Amniotic epithelial cell (primary cell): ENCODE measurements around the gene HERPUD2.
A peak's percentile ranks its signal among the peaks of the same experiment; 100 is the strongest.
"Not testable (repeated sequence)": the region's sequence is repeated elsewhere in the genome, so short reads cannot be mapped to it uniquely, and the experiment has no call there.

Experiments
- DNase-seq: peaks from one replicate; pipeline ENCODE4 v3.0.0-alpha.2; 2010; ENCODE audit warnings: low read depth

HERPUD2 gene

DNA sequence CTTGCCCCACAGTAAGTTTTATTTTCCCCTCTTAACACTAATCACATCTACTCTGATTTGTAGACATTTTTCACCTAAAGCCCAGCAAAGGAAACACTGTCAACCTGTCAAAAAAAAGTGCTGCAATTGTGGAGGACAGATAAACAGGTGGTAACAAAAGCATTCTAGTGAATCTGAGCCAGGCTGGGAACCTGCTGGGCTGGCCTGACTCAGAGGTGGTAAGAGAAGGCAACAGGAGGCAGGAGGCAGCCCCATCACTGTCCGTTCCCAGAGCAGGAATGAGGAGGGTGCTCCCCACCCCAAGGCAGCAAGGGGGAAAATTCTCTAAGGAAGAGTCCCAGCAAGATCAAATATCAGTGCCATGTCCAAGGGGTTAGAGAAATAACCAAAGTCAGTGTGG lies 19.5 kb upstream of the HERPUD2 start:
- DNase-seq, result no peak

DNA sequence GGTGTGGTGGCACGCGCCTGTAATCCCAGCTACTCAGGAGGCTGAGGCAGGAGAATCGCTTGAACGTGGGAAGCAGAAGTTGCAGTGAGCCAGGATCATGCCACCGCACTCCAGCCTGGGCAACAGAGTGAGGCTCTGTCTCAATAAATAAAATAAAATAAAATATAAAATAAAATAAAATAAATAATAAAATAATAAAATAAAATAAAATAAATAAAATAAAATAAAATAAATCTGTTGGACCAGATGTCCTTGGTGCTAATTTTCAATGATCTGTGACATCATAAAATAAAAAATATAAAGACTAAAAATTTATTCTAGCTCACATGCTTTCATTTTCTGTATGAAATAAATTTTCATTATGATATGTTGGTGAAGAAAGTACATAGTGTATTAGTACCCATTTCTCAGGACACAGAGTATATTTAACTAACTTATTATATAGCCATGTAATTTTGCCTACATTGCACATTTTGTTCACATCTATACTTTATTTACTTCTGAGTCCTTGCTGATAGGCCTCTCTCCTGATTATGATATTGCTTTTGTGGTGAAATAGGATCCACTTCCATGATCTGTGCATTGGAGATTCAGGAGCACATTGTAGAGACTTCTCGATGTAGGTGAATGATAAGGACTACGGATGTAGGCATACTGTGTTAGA lies 17.8 kb upstream of the HERPUD2 start:
- DNase-seq, result no peak

DNA sequence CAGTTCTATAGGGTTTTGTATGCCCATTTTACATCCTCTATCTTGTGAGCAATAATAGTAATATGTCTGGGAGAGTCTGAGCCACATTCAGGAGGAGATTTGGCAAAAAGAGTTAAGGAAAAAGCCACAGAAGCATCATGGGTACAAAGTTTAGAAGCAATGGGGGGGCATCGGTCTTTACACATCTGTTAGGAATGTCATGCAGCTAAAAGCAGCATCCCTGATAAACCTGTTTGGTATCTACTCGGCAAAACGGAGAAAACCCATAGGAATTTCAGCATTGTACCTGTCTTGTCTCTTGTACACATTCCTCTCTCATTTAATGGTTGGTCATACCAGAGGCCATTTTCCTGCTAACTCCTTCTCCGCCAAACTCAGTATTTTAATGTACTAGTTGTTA lies 12.5 kb upstream of the HERPUD2 start:
- DNase-seq, result peak; percentile 86

DNA sequence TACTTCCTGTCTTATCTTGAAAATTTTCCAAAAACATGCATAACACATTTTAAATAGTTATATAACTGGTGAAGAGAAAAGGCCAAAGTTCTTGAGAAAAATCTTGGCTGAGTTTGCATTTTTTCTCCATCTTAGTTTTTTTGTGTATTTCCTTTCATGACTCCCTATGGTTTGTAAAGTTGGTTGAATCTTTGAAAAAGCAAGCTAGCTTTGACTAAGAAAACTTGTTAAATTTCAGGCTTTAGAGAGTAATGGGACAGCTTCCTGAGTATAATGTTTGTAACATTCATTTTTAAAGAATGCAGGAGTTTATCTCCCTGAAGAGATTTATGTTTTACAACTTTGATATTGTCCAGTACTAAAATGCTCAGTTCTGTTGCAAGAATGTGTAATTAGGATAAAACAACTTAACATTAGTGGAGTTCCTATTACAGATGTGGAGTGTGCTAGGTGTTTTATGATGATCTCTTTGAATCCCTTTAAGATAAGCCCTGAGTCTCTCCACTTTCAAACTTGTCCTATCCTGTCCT lies 11.1 kb upstream of the HERPUD2 start:
- DNase-seq, result peak; percentile 92

DNA sequence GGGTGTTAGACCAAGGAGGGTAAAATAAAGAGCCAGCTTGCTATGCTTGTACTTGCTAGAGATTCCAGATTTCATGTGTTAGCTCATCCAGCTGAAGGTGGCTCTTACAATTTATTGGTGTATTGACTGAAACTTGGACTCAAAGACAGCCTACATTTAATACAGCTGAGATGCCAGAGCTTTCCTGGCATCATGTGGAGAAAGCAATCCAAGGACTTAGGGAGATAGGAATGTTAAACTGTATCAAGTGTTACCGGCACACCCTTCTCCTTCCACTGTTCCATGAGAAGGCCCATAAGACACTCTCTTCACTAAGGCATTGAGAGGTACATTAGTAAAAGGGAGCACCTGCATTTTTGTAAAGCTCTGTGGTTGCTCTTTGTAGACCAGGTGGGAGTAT lies 9.3 kb upstream of the HERPUD2 start:
- no peak for DNase-seq

DNA sequence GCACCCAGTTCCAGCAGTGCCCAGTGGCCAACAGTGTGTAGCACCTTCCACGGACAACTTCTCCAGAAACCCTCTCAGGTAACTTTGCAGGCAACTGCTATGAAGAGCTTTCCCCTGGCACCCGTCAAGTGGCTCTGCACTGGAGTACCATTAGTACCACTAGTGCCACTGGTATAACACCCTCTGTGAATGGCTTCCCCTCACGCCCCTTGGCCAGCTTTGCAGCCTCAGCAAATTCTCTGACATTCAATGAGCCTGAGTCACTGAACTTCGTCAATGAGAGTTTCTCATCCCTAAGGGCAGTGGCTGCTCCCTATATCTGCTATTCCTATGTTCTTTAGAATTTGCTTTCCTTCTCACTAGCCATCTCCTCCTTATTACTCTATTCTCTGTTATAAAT lies 7.6 kb upstream of the HERPUD2 start:
- DNase-seq, result no peak

DNA sequence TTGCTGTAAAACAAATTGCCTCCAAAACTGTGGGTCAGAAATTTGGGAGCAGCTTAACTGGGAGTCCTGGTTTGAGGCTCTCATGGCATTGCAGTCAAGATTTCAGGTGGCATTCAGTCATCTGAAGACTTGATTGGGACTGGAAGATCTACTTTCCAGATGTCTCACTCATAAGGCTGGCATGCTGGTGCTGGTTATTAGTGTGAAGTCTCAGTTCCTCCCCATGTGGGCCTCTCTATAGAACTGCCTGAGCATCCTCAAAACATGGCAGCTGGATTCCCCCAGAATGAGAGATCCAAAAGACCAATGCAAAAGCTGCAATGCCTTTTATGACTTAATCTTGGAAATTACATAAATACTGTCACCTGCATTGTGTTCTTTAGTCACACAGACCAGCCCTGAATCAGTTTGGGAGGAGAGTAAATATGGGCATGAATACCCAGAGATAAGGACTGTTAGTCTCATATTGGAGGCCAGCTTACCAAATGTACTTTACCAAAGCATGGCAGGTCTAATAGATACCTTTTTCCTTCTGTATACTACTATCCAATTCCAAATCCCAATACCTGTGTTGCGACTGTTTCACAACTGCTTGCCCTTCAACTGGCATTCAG lies 6.5 kb upstream of the HERPUD2 start:
- no peak for DNase-seq

DNA sequence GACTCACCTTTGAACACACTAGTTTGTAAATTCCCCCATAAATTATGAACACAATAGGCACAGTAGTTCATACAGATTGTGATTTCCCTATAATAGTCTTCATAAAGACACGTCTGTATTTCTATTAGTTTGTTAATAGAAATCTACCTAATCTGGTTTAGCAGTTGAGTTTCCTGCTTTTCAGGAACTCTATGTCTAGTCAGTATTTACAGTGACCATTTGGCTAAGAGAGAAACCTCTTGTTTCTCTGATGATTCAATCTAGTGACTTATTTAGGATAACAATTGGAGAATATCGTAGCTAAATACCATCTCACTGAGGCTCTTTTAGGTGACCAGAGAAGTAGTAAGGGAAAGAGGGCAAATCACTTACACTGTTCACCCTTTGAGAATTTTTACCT lies 5.9 kb upstream of the HERPUD2 start:
- DNase-seq, result no peak

DNA sequence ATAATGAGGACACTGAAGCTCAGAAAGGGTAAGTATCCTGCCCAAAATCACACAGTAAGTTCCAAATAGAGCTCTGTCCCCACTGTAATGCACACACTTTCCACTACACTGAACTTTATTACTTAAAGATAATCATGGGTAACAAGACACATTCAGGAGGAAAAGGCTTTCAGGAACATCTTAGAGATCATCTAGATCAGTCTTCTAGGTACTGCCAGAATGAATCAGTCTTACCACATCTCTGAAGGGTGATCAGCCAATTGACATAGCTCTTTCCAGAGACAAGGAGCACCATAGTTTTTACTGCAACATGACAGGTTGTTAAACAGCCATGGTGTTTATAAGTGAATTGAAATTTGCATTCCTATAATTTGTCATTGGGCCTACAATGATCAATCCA lies 5.4 kb upstream of the HERPUD2 start:
- no peak for DNase-seq

DNA sequence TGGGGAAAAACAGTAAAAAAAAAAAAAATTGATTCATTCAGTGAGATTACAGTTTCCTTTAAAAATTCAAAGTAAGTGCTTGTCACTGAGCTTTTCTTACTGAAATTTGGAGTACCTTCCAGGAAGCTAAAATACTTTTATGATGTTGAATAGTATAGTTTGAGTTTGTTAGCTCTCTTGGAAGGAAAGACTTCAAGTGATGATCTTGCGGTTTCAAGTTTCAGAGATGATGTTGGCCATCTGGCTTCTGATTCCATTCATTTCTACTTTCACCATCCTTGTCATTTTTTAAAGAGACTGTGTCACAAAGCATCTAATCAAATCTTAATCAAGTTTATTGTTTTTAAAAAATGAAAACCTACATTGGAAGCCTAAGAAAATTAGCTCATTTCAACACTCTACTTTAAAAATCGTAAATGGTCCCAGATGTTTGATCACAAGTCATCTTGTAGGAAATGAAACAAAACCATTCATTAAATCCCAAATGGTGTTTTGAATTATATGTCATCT lies 4.9 kb upstream of the HERPUD2 start:
- no peak for DNase-seq

DNA sequence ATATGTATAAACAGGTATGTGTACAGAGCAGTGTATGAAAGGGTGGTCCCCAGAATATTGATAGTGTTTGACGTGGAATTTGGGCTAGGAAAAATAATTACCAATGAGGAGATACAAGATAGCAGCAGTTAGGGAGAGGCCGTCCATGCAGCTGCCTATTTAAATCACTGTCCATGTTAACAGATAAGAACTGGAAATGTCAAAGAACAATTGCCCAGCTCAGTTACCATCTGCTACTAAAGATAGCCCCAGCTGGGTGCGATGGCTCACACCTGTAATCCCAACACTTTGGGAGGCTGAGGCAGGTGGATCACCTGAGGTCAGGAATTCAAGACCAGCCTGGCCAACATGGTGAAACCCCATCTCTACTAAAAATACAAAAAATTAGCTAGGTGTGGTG lies 3.4 kb upstream of the HERPUD2 start:
- not testable (repeated sequence) for DNase-seq

DNA sequence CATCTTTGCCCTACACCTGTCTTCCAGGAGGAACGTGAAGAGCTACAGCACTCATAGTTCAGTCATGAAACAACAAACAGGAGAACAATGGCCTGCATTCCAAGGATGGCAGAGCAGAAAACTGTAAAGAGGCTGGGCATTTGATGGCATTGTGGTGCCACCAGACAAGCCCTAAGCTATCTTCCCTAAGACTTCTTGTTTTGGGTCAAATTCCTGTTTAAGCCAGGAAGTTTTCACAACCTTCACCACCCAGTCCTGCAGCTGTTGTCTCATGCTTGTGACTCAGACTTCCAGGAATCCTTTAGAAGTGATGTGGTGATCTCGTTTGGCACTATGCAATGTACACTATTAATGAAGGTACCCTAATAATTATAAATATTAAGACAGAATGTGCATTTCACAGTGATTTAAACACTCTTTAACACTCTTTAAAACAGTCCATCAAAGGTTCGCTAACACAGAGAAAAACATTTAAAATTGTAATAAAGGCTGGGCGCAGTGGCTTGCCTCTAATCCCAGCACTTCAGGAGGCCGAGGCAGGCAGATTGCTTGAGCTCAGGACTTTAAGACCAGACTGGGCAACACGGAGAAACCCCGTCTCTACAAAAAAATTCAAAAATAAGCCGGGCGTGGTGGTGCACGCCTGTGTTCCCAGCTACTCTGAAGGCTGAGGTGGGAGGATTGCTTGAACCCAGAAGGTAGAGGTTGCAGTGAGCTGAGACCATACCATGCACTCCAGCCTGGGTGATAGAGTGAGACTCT lies 2.7 kb upstream of the HERPUD2 start:
- peak; percentile 91 for DNase-seq

DNA sequence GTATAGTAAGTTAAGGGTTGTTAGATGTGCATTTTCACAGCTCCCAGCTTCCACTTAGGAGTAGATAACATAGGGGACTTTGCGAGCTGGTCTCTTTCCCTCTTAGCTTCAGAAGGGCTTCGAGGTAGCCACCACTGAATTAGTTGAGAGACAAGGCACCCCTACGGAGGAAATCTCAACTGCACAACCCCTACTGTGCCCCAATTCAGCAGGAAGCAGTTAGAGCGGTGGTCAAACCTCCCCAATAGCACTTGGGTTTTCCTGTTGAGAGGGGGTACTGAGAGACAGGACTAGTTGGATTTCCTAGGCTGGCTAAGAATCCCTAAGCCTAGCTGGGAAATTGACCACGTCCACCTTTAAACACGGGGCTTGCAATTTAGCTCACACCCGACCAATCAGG lies 1.1 kb upstream of the HERPUD2 start:
- no peak for DNase-seq

DNA sequence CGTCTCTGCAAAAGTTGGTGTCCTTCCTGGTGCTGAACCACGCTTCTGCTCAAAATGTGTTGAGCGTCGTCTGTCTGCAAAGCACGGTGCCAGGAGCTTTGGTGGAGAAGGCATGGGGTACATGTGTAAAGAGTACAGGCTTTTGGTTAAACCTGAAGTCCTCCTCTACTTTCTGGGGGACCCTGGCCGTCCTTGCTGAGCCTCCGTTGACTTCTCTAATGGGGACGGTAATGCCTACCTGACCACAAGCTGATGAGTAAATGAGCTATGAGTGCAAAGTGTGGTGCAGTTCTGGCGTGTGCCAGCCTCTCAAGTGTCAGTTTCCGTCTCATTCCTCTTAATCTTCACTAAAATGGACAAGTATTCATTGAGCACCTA lies 527 bp upstream of the HERPUD2 start:
- DNase-seq, result no peak

DNA sequence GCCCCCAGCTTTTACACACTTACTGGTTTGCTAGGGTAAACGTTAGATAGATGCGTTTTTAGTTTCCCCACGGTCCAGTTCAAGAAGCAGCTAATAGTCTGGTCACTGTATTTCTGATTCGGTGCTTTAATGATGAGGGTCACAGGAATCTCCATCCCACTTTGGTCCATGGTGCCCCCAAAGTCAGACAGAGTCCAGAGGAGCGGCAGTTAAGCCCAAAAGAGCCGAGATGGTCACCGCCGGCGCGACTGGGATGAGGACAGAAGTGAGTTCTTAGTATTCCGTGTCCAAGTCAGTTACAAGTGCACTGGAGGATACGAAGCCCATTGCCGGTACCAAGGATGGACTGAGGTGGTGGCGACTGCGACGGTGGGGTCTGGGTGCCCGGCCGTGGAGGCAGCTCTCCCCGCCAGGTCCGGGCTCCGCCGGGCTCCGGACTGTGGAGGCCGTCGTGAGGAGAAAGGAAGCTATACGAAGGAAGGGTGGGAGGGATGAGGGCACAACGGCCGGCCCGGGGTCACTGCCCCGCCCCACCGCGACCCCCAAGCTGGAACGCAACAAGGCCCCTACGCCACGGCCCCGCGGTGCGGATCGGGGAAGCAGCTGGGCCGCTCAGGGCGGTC lies 663 bp downstream of the HERPUD2 start:
- DNase-seq, result no peak

DNA sequence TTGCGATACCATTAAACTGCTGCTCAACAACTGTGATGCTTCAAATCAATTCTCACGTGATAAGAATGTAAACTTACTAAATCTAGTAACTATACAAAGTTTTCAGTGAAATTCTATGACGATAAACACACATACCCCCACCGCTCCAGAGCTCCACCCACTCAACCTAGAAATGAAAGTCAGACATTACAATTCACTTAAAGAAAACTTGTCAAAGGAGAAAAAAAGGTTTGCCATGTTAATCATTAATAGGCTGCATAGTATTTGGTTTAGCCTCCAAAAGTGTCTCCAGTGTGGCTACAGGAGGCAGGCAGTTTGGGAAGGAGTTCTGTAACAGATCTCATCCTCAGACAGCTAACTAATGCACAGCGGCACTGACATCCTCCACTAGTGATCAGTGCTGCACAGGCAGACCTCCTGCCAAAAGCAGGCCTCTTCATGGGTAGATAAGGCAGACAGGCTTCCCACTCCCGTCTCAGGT lies 3.1 kb downstream of the HERPUD2 start:
- DNase-seq, result peak; percentile 46

DNA sequence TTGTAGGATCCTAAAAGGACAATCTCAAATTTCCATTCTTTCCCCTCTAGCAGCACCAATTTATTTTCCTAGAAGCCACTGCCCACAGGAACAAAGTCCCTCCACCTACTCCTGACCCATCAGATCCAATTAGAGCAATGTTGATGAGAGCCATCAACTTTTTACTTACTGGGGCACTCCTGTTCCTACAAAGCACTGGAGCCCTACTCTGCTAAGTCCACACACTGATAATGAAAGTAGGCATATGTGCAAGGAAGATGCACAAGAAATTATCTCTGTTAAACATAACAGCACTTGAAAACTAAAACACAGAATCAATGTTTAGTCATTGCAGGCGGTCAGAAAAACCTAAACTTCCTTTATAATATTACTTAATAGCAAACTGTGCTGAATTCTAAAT lies 3.6 kb downstream of the HERPUD2 start:
- no peak for DNase-seq

DNA sequence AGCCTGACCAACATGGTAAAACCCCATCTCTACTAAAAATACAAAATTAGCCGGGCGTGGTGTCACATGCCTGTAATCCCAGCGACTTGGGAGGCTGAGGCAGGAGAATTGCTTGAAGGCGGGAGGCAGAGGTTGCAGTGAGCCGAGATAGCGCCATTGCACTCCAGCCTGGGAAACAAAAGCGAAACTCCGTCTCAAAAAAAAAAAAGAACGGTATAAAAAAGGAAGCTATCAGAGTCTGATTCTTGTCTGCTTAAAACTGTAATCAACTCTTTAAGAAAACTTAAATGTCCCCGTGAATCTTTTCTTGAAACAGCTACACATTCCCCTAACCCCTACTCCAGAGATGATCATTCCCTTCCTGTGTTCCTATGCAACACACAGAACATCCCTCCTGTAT lies 4.3 kb downstream of the HERPUD2 start:
- DNase-seq, result not testable (repeated sequence)

DNA sequence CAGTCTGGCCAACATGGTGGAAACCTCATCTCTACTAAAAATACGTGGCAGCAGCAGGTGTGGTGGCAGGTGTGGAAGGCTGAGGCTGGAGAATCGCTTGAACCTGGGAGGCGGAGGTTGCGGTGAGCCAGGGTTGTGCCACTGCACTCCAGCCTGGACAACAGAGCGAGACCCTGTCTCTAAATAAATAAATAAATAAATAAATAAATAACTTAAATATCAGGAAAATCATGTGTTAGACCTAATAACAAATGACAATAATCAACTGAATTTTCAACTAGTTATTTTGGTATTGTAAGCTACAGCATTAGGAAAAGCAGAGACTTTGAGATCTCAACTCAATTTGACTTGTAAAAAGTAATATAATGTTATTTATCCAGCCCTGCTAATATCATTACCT lies 9.2 kb downstream of the HERPUD2 start:
- no peak for DNase-seq

DNA sequence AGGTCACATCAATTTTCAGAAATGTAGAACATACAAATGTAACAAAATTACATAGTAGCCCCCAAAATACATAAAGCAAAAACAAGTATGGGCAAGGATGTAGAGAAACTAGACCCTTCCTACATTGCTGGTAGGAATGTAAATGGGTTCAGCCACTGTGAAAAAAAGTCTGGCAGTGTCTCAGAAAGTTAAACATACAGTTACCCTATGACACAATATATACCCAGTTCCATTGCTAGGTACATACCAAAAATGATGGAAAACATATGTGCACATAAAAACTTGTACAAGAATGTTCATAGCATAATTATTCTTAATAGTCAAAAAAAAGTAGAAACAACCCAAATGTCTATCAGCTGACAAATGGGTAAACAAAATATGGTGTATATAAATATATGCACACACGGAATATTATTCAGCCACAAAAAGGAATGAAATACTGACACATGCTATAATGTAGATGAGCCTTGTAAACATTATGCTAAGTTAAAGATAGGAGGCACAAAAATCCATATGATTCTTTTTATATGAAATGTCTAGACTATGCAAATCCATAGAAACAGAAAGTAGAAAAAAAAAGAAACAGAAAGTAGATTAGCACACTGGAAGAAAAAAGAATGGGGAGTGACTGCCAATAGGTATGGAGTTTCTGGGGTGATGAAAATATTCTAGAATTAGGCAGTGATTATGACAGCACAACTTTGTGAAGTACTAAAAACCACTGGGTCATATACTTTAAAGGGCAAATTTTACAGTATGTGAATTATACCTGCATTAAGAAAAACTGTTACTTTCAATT lies 13.5 kb downstream of the HERPUD2 start:
- no peak for DNase-seq

DNA sequence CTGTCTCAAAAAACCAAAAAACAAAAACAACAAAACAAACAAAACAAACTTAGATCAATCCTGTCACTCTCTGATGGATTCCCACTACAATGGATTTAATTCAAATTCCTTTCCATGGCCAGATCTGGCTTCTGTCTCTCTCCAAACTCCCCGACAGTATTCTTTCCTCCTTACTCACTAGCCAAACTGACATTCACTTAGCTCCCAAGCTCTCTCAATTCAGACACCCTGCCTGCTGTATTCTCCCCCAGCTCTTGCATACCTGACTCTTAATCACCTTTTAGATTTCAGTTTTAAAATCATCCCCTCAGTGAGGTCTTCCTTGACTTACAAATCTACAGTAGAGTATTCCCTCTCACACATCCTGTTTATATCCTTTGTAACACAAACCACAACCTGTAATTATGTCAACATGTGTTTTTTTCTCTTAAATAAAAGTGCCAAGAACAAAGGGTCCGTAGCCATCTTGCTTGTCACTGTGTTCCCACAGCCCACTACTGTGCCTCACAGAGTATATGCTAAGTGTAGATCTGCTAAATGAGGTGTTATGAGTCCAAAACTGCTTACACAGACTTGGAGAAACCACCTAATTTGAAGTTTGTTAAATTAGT lies 14.4 kb downstream of the HERPUD2 start:
- DNase-seq, result no peak
